ENCODE data around the gene CSAD. TPM values are rescaled to one million over a fixed set of nuclear protein-coding genes. Genes with fewer than 3 reads are reported as not detected.

The CSAD gene, protein sequence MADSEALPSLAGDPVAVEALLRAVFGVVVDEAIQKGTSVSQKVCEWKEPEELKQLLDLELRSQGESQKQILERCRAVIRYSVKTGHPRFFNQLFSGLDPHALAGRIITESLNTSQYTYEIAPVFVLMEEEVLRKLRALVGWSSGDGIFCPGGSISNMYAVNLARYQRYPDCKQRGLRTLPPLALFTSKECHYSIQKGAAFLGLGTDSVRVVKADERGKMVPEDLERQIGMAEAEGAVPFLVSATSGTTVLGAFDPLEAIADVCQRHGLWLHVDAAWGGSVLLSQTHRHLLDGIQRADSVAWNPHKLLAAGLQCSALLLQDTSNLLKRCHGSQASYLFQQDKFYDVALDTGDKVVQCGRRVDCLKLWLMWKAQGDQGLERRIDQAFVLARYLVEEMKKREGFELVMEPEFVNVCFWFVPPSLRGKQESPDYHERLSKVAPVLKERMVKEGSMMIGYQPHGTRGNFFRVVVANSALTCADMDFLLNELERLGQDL
- total RNA-seq: 1.5 and 3.4 TPM in 2 replicates

DNA sequence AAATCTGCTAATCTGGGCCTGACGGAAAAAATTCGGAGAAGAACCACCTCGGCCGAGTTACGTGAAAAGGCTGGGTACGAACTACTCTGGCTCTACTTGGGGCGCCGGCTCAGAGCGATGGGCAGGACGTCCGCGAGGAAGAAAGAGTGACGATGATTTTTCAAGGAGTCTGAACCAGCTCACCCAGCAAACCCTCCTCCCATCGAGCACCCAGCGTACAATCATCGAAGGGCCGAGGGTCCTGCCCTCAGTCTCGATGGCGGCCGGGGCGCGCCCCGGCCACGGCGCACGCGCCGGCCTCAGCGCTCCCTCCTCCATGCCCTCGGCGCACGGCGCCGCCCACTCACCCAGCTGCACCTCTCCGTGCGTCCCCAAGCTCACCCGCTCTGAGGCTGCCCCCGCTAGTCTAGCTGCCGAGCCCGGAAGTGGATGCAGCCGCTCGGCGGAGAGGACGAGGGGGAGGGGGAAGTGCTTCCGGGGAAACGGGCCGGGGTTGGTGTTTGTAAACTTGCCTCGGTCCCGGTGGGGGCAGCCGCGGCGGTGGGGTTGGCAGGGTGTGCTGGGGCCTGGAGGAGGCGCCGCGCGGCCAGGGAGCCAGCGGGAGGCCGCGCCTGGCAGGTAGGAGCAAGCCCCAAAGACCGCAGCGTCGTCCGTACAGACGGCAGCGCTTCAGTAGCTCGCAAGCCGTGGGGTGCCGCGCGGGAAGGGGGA, at the start of gene CSAD, which contains the start of gene ZNF740:
CSAD (minus strand) TSS at position 706 of the 711 bp plus-strand sequence. CDS start 7,455 bp downstream, outside the sequence.
ZNF740 (plus strand) TSS at position 503 of the 711 bp plus-strand sequence. CDS start 1,262 bp downstream, outside the sequence.

DNA sequence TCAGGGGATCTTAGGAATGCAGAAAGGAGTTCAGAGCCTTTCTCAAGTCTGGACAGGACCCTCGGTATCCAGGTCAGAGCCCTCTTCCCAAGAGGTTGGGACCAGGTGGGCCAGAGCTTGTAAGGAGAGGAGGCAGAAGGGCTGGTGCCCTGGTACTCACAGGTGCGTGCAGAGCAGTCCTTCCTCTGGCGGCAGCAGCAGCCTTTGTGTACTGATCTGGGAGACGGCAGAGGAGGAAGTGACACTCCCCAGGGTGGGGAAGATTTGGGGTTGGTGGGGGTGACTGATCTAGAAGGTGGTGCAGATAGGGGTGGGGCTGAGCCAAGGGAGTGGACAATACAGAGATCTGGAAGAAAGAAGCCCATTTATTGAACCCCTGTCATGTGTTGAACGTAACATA, 26.3 kb upstream of the CSAD start, which contains the start of gene ITGB7:
ITGB7 (minus strand) TSS at position 210 of the 400 bp plus-strand sequence. CDS start 6,808 bp downstream, outside the sequence.

Other genes with a start within 250 kb of the CSAD start
- gene KRT18, start 231.8 kb downstream of the CSAD start, total RNA-seq: 256 and 464 TPM in 2 replicates
- gene EIF4B, start 174.5 kb downstream of the CSAD start, total RNA-seq: 1,814 and 2,262 TPM in 2 replicates
- gene TNS2, start 130.9 kb downstream of the CSAD start, total RNA-seq: 0.43 and 2.7 TPM in 2 replicates
- gene SPRYD3, start 101.5 kb downstream of the CSAD start, total RNA-seq: 9.0 and 17.1 TPM in 2 replicates
- 37.1 and 76.5 TPM in 2 replicates for gene IGFBP6, start 83.3 kb downstream of the CSAD start, total RNA-seq
- gene SOAT2, start 77.4 kb downstream of the CSAD start, total RNA-seq: not detected in 2 replicates
- gene ZNF740, start 203 bp downstream of the CSAD start, total RNA-seq: 8.9 and 10.7 TPM in 2 replicates
- 3.4 and 9.4 TPM in 2 replicates for gene ITGB7, start 26.3 kb upstream of the CSAD start, total RNA-seq
- 35.9 and 65.4 TPM in 2 replicates for gene RARG, start 51.3 kb upstream of the CSAD start, total RNA-seq
- 0.64 and 1.4 TPM in 2 replicates for gene ESPL1, start 87.4 kb upstream of the CSAD start, total RNA-seq
- 326 and 408 TPM in 2 replicates for gene PFDN5, start 114.6 kb upstream of the CSAD start, total RNA-seq
- gene MYG1, start 118.8 kb upstream of the CSAD start, total RNA-seq: 34.5 and 43.1 TPM in 2 replicates
- gene AAAS, start 140.7 kb upstream of the CSAD start, total RNA-seq: 26.2 and 26.7 TPM in 2 replicates
- gene SP7, start 155.4 kb upstream of the CSAD start, total RNA-seq: not detected in 2 replicates
- 19.3 and 34.3 TPM in 2 replicates for gene SP1, start 199.3 kb upstream of the CSAD start, total RNA-seq
- gene AMHR2, start 242.9 kb upstream of the CSAD start, total RNA-seq: not detected in 2 replicates